Mesenteric fat pad (tissue), 1 donor: Measurements from ENCODE around the gene FZD2. TPM values are rescaled to one million over a fixed set of nuclear protein-coding genes. Genes with fewer than 3 reads are reported as not detected.
"Not testable (repeated sequence)": the region's sequence is repeated elsewhere in the genome, so short reads cannot be mapped to it uniquely, and the experiment has no call there.

Source experiments
- DNase-seq: peaks from one replicate; pipeline ENCODE4 v3.0.0-alpha.2; 2020; ENCODE audit warnings: low spot score
- long read RNA-seq: library from polyadenylated mRNA; unstranded; transcript quantifications from one replicate; pipeline ENCODE4 v2.0.0, GENCODE V29; 2020
- total RNA-seq: library from RNA; stranded (reverse); fragmentation: NEBNext Ultra II Directional; extraction: Animal tissue kit (Norgen Biotek cat#: 25700); gene quantifications from one replicate; pipeline ENCODE4 v1.2.1, GENCODE V29; 2021
- donor health status: DM: yes; HTN: yes; CAD: no.

FZD2 gene
- total RNA-seq = 3.9 TPM
- long read RNA-seq, partial matches to known transcripts = 0 of 2 reads
- long read RNA-seq, other reads (novel, unspliced or antisense) = 0 of 2 reads

DNA sequence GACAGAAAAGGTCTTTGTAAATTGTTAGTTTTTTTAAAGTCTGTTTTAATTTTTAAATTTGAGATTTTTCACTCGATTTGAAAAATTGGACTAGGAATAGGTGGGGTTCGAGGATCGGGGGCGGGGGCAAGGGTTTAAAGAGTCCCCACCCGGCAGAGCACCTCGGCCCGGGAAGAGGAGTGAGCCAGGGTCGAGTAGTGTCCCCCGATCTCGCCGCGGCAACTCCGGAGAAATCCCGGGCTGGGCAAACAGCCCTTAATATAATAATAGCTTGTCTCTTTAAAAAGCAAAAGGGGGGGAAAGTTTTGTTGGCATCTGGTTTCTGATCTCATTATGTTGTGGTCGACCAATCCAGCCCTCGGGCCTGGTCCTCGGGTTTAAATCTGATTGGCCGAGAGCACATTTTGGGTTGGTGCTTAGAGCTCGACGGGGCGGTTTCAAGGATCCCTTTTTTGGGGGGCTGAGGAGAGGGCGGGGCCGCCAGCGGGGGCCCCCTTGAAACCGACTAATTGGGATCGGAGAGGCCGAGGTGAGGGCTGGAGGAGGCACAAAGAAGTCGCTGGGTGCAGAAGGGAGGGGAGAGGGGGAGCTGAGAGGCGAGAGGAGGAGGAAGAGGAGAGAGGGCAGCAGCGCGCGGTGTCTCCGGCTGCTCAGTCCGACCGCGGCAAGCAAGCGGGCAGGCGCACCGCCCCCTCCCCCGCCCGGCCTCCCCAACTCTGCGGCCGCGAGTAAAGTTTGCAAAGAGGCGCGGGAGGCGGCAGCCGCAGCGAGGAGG, at the start of gene FZD2:
Gene FZD2, plus strand, starts transcription at position 653 of the 775 bp plus-strand sequence. CDS start 205 bp downstream, outside the sequence.
- no peak for DNase-seq

DNA sequence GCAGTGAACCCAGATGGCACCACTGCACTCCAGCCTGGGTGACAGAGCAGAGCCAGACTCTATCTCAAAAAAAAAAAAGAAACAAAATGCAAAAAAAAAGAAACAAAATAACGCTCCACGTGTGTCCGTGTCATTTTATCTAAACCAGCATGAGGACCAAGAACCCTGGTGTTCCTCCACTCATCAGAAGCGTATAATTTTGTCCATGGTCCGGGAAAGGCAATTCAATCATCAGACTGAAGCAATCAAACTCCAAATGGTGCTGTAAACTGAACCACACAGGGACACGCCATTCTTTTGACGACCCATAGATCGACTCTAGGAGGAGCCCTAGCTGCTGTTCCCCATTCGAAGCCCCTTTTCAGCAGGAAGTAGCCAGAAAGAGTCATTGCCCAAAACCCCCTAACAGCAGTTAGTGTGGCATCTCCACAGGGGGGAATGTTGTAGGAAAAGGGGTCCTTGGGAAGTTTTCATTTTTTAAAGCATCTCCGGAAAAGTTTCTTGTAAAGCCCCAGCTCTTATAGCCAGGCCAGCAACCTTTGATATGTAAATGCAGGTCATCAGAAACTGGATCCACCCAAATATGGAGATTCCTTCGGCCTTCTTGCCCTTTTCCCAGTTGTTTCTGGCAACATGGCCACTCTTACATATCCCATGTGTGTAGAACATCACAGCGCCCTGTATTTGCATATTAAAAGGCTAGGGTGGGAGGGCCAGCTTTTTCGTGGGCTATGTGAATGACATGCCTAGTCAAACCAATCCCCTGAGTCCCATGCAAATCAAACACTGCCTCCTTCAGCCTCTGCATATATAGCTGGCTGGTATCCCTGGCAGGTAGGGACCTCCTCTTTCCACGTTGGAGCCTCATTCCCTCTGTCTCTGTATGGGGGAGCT, 45.8 kb upstream of the FZD2 start:
- DNase-seq = not testable (repeated sequence)

- peak; percentile 35 for DNase-seq
These were observed 39.3 kb upstream of the FZD2 start for GRCh38 chr17:44518032-44518431.

GRCh38 chr17:44522883-44523671, 34.2 kb upstream of the FZD2 start:
- peak; percentile 88 for DNase-seq

- DNase-seq = no peak
These were observed 33.7 kb upstream of the FZD2 start for GRCh38 chr17:44523672-44523972.

GRCh38 chr17:44527102-44527501, 30.2 kb upstream of the FZD2 start:
- DNase-seq = no peak

DNA sequence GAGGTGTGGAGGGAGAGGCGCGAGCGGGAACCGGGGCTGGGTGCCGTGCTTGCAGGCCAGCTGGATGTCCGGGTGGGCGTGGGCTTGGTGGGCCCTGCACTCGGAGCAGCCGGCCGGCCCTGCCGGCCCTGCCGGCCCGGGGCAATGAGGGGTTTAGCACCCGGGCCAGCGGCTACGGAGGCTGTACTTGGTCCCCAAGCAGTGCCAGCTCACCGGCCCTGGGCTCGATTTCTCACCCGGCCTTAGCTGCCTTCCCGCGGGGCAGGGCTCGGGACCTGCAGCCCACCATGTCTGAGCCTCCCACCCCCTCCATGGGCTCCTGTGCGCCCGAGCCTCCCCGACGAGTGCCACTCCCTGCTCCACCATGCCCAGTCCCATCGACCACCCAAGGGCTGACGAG, 29.3 kb upstream of the FZD2 start:
- no peak for DNase-seq

GRCh38 chr17:44529864-44530263, 27.4 kb upstream of the FZD2 start:
- DNase-seq = no peak

DNA sequence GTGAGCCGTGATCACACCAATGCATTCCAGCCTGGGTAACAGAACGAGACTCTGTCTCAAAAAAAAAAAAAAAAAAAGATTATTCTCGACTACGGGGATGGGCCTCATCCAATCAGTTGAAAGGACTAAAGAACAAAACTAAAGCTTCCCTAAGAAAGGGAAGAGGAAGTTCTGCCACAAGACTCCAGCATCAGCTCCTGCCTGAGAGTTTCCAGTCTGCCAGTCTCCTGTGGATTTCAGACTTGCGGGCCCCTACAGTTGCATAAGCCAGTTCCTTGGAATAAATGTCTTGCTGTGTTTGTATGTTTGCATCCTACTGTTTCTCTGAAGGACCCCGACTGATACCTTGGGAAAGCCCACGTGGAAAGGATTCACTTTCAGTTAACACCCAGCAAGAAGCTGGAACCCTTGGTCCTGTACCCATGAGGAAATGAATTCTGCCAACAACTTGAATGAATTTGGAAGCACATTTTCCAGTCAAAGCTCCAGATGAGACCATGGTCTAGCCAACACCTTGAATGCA, 26.3 kb upstream of the FZD2 start:
- DNase-seq = no peak

DNA sequence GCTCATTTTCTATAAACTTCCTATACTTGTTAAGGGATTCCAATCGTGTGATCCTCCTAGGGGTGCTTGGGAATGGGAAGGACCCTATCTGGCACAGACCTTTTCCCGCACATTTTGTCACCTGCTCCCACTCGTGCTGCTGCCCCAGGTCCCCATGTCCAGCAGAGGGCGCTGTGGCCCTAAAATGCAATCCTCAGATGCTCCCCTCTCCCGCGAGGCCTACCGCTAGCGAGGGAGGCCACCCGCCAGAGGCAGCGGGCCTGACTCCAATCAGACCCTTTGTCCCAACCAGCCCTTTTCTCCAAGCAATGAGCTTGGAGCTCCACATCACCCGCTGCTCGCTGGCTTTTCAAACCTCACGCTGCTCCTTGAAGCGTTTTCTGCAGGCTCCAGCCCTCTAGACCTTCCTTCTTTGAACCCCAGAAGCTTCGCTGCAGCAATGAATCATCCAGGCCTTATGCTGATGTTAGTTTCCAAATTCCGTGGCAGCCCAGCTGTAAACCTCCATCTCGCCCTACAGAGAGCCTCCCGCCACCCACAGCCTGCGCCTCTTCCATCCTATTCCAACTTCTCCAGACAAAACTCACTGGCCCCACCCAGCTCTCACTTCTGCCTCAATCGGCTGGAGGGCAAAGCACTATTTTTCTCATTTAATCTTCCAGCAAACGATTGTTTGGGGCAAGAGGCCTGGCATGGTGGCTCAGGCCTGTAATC, 23.6 kb upstream of the FZD2 start:
- peak; percentile 95 for DNase-seq

DNA sequence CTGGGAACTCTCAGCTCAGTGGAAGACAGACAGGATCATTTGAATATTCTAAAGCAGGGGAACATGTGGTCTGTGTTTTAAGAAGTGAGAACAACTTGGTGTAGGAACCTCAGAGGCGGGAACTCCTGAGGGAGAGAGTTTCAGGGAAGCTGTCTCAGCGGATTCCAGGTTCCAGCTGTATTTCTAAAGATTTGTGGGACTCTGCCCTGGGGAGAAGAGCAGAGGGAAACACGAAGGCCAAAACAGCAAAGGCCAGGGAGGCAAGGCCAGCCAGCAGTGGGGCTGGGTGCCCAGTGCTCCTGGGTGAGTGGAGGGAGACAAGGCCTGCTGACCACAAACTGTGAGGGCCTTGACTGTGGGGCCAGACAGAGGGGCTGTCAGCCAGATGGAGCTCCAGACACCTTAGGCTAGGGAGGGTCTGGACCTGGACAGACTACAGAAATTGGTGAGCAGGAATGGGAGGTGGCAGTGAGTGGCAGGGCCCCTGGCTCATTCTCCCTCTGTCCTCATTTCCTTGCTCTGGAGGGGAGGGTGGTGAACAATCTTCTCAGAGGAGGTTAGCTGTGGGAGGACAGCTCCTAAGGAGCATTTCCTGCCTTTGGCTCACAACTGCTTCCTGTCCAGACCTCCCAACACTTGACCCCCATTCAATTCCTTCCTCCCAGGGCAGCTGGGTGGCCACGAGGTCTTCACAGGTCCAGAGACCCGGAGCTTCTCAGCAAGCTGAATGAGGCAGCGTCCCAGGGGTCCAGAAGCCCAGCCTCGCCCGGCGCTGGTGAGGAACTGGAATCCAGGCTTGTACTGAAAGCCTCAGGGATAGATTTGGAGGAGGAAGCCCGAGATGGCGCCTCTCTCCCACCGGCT, 21.0 kb upstream of the FZD2 start:
- DNase-seq = no peak

DNA sequence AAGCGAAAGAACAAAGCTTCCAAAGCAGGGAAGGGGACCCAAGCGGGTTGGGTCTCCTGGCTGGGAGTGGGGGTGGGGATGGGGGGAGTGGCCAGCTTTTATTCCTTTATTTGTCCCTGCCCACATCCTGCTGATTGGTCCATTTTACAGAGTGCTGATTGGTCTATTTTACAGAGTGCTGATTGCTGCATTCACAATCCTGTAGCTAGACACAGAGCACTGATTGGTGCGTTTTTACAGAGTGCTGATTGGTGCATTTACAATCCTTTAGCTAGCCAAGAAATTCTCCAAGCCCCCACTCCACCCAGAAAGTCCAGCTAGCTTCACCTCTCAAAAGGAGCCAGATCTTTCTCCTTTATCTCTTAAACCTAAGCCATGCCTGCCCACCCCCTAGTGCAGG, 19.4 kb upstream of the FZD2 start:
- DNase-seq = not testable (repeated sequence)

- no peak for DNase-seq
These were observed 17.6 kb upstream of the FZD2 start for GRCh38 chr17:44539673-44540072.

DNA sequence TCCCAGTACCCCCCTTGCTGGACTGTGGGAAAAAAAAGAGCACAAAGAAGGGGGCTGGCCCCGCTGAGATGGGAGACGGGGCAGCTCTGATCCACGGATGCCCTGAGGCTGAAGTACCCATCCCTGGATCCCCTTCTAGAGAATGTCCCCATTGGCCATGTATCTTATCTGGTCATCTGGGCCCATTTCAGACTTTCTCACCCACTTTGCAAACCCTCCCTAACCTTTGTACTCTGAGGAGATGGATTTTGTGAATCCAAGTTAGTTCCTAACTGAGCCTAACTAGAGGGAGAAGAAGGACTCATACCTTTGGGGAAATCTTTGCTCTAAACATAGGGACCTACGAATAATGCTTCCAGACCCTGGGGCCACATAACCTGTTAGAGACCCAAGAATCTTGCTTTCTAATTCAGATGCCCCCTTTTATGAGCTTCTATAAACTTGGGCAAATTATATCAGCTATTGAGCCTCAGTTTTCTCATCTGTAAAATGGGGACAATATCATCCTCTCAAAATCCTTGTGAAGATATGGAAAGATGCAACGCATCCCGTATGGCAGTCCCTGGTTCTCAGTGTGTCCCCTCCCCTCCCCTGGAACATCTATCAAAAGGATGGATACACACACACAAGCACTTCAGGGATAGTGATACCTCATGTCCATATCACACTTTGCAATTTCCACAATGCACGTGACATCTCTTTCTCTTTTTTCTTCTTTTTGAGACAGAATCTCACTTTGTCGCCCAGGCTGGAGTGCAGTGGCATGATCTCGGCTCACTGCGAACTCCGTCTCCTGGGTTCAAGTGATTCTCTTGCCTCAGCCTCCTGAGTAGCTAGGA, 16.8 kb upstream of the FZD2 start:
- DNase-seq = no peak

DNA sequence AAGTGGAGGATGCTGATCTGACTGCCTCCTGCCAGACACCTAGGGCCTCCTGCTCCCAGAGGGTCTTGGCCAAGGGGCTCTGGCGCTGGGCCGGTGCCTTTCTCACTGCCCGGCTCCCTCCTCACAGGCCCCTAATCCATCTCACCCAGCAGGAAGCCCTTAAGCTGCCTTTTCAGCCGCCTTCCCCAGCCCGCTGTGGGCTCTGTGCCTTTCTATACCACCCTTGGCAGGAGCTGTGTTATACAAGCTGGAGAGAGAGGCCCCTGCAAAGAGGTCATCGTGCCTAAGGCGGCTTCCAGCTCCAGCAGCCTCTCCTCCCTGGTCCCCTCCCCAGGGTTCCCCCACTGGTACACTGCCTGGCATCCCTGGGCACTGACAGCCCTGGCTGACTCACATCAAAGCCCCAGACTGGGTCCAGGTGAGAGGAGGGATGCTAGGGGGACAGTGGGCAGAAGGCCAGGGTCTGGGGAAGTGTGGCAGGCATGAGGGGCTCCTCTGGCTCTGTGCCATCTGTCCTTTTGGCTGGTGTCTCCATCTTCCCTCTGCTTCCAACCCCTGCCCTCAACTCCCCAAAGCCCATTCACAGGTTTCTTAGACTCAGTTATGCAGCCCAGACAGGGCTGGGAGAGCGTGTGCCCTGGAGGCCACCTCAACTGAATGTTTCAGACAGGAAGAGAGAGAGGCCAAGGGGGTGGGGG, 15.3 kb upstream of the FZD2 start:
- no peak for DNase-seq

DNA sequence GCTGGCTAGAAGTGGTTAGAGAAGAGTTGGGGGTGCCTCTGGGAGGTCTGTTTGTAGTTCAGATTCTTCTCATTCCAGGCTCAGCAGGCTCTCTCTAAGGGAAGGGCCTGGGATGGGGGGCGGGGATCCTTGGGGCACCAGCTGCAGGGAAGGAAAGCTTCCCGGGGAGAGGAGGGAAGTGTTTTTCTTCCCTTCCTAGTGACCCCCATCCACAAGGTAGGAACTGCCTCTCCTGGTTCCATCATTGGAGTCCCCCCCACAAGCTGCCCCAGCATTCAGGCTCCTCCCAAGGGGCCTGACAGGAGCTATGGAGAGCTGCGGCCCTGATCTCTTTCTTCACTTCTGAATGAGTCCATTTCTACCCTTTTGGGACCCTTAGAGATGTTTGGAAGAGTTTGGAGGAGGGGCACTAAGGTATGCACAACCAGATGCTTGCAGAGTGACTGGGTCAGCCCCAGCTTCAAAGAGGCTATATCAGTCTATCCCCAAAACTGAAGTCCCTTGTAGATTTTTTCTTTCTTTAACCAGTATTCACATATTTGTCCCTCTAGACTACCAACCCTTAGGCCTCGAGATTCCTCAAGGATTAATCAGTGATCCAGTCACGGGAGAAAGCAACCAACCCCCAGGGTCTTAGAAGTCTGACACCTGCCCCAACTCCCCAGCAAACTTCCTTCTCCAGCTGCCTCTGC, 13.9 kb upstream of the FZD2 start:
- no peak for DNase-seq

GRCh38 chr17:44543905-44544523, 13.3 kb upstream of the FZD2 start:
- DNase-seq = no peak
